Fibroblast of gingiva (primary cell): Measurements from ENCODE around the gene OR11A1.

Source experiments
- DNase-seq: peaks from one replicate; pipeline ENCODE4 v3.0.0-alpha.2; 2011; ENCODE audit warnings: low read depth

OR11A1 gene

DNA sequence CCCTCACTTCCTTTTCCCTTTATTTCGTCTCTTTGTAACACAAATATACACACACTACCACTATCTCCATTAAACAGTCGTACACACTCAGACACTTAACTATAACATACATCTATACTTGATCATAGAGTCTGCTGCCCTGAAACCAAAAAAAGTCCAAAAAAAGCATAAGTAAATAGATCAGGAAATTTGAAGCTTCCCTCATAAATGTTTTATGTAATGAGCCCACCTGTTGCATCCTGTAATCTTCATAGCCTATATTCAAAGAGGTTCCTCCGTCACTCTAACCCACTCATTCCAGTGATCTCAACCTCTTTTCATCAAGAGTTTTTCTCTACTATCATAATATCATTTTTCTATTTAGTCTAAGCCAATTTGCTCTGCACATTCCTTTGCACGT is 68.3 kb downstream of the OR11A1 start:
- no peak for DNase-seq

DNA sequence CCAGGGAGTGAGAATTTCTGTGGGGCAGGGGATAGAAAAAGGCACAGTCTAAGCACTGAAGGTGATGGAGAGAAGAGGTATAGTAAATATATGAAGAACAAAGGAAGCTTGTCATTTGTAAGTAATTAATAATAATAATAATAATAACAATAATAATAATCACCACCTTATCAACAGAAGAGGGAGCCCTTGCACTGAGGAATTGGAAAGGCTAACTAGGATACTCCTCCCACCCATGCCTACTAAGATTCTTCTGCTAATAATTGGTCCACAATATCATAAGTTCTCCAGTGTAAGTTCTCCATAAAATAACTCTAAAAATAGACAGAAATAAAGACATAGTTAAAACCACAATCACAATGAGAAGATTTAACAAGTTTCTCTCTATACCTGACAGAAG is 80.9 kb downstream of the OR11A1 start:
- no peak for DNase-seq
